Measurements from ENCODE around the gene DPF1. TPM values are rescaled to one million over a fixed set of nuclear protein-coding genes. Genes with fewer than 3 reads are reported as not detected.

The DPF1 gene
- total and polyA plus RNA-seq, 10 of the 15 experiments (the other 5 are each of a cell fraction or from before 2014, with no cell fraction given): 0.11 to 4.3 (median 2.4) TPM

- TF ChIP-seq, protein P1, sequence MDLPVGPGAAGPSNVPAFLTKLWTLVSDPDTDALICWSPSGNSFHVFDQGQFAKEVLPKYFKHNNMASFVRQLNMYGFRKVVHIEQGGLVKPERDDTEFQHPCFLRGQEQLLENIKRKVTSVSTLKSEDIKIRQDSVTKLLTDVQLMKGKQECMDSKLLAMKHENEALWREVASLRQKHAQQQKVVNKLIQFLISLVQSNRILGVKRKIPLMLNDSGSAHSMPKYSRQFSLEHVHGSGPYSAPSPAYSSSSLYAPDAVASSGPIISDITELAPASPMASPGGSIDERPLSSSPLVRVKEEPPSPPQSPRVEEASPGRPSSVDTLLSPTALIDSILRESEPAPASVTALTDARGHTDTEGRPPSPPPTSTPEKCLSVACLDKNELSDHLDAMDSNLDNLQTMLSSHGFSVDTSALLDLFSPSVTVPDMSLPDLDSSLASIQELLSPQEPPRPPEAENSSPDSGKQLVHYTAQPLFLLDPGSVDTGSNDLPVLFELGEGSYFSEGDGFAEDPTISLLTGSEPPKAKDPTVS (IDR thresholded peaks at IDR 0.05; ENCODE audit: low read depth, low read length): no peak
- TF ChIP-seq POLR2AphosphoS5 (IDR thresholded peaks at IDR 0.05; ENCODE audit: low read length) (no peak), CBX5 (IDR thresholded peaks at IDR 0.05; ENCODE audit: low read depth) (no peak)
Measured at GRCh38 chr19:38211766-38212165, 12.3 kb downstream of the DPF1 start (continued).

GRCh38 chr19:38211151-38211591 lies 12.9 kb downstream of the DPF1 start:
- FAIRE-seq: no peak
- intact Hi-C loops (cut with micrococcal nuclease; ENCODE audit: unreplicated experiment) (no loop called here), in situ Hi-C loops (cut with MboI) (no loop called here)
- H3K4me2 ChIP-seq (ENCODE audit: control insufficient read depth, insufficient read depth): no peak overlapping the region
- POLR2A ChIA-PET: no interaction called here
- no peak overlapping the region for H3K27ac ChIP-seq (ENCODE audit: control insufficient read depth, insufficient read depth)
- no peak overlapping the region for H2AFZ ChIP-seq (ENCODE audit: control insufficient read depth, low read depth, low read length)
- SMC1A ChIA-PET (ENCODE audit: uncharacterized antibody, unreplicated experiment): no interaction called here
- H4K20me1 ChIP-seq (ENCODE audit: control insufficient read depth, insufficient read depth): no peaks in the 10 kb centered on the region
- no TSS peak for BruUV-seq (replicated peaks)
- no peaks in the 10 kb centered on the region for H3K9me3 ChIP-seq (replicated peaks; ENCODE audit: control insufficient read depth, insufficient read depth, low read length)
- WGBS (ENCODE audit: insufficient coverage, insufficient replicate concordance, low lambda C conversion rate, missing lambda C conversion rate): 11% methylated on average over 8 of the region's 27 CpGs
- peaks cover 24% of the 10 kb centered on the region for H3K4me1 ChIP-seq (ENCODE audit: control insufficient read depth, insufficient read depth, low read length)
- DNase-seq (ENCODE audit: low read depth, low spot score): no peak
- no peak overlapping the region for H3K9ac ChIP-seq (ENCODE audit: control insufficient read depth, insufficient read depth, low read length)
- RAD21 ChIA-PET (ENCODE audit: unreplicated experiment): no interaction called here
- peaks cover 0 to 2% of the 10 kb centered on the region in 2 experiments; a peak in 3 of 4 replicates for H3K36me3 ChIP-seq (ENCODE audit: control insufficient read depth in 2 of 2, insufficient read depth in 2 of 2, low read length in 1 of 2)
- TF ChIP-seq, protein P2, sequence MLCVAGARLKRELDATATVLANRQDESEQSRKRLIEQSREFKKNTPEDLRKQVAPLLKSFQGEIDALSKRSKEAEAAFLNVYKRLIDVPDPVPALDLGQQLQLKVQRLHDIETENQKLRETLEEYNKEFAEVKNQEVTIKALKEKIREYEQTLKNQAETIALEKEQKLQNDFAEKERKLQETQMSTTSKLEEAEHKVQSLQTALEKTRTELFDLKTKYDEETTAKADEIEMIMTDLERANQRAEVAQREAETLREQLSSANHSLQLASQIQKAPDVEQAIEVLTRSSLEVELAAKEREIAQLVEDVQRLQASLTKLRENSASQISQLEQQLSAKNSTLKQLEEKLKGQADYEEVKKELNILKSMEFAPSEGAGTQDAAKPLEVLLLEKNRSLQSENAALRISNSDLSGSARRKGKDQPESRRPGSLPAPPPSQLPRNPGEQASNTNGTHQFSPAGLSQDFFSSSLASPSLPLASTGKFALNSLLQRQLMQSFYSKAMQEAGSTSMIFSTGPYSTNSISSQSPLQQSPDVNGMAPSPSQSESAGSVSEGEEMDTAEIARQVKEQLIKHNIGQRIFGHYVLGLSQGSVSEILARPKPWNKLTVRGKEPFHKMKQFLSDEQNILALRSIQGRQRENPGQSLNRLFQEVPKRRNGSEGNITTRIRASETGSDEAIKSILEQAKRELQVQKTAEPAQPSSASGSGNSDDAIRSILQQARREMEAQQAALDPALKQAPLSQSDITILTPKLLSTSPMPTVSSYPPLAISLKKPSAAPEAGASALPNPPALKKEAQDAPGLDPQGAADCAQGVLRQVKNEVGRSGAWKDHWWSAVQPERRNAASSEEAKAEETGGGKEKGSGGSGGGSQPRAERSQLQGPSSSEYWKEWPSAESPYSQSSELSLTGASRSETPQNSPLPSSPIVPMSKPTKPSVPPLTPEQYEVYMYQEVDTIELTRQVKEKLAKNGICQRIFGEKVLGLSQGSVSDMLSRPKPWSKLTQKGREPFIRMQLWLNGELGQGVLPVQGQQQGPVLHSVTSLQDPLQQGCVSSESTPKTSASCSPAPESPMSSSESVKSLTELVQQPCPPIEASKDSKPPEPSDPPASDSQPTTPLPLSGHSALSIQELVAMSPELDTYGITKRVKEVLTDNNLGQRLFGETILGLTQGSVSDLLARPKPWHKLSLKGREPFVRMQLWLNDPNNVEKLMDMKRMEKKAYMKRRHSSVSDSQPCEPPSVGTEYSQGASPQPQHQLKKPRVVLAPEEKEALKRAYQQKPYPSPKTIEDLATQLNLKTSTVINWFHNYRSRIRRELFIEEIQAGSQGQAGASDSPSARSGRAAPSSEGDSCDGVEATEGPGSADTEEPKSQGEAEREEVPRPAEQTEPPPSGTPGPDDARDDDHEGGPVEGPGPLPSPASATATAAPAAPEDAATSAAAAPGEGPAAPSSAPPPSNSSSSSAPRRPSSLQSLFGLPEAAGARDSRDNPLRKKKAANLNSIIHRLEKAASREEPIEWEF (IDR thresholded peaks at IDR 0.05; ENCODE audit: insufficient replicate concordance, low read depth, low read length): no peak
- TF ChIP-seq MYB (IDR thresholded peaks at IDR 0.05; ENCODE audit: borderline replicate concordance, low read depth, low read length): no peak
- H3K79me2 ChIP-seq (ENCODE audit: control insufficient read depth, insufficient read depth, low read length): no peaks in the 10 kb centered on the region
- ATAC-seq: no peak
- H3K4me3 ChIP-seq: no peak overlapping the region
- CTCF ChIA-PET: no interaction called here
- no peaks in the 10 kb centered on the region for H3K27me3 ChIP-seq (replicated peaks in 1 of 2; ENCODE audit: control insufficient read depth in 2 of 2, insufficient read depth in 2 of 2, low read length in 1 of 2)
